GM23338 (cell line): ENCODE data around the gene RIMS3. TPM values are rescaled to one million over a fixed set of nuclear protein-coding genes. Genes with fewer than 3 reads are reported as not detected.

Experiments
- ATAC-seq: fragments of 200-7000 bp; cut with Tn5 transposase; 3 replicates; pipeline ENCODE4 v1.9.1; 2020
- DNase-seq: peaks from one replicate; pipeline ENCODE4 v3.0.0-alpha.2; 2015; ENCODE audit warnings: low spot score
- H2AFZ ChIP-seq: fragments of 200-600 bp; sonication (generic); 2 replicates; pipeline ENCODE4 v1.8.0; 2016; ENCODE audit warnings: antibody characterized with exemption, mild to moderate bottlenecking, moderate library complexity
- H3F3A ChIP-seq: fragments of 200-600 bp; sonication (generic); replicated peaks from 2 replicates; pipeline ENCODE4 v1.8.0; 2017; ENCODE audit warnings: antibody characterized with exemption, mixed run types, low read depth
- H3K27ac ChIP-seq: fragments of 200-600 bp; sonication (generic); 2 replicates; pipeline ENCODE4 v1.6.1; 2016; ENCODE audit warnings: low read depth
- H3K27me3 ChIP-seq: fragments of 200-600 bp; sonication (generic); 2 replicates; pipeline ENCODE4 v1.8.0; 2016; ENCODE audit warnings: mild to moderate bottlenecking, mixed run types, moderate library complexity; ENCODE audit not compliant: insufficient read depth
- H3K36me3 ChIP-seq: fragments of 200-600 bp; sonication (generic); 2 replicates; pipeline ENCODE4 v1.8.0; 2016; ENCODE audit warnings: mild to moderate bottlenecking; ENCODE audit not compliant: insufficient read depth
- H3K4me1 ChIP-seq: fragments of 200-600 bp; sonication (generic); 2 replicates; pipeline ENCODE4 v1.8.0; 2016; ENCODE audit warnings: mild to moderate bottlenecking, moderate library complexity; ENCODE audit not compliant: insufficient read depth
- H3K4me2 ChIP-seq: fragments of 200-600 bp; sonication (generic); 2 replicates; pipeline ENCODE4 v1.7.1; 2017; ENCODE audit warnings: mixed run types
- H3K4me3 ChIP-seq: fragments of 200-600 bp; sonication (generic); 2 replicates; pipeline ENCODE4 v1.6.1; 2016; ENCODE audit warnings: mixed run types
- H3K79me2 ChIP-seq: fragments of 200-600 bp; sonication (generic); replicated peaks from 2 replicates; pipeline ENCODE4 v1.8.0; 2017; ENCODE audit warnings: mild to moderate bottlenecking; ENCODE audit not compliant: insufficient read depth
- H3K9me2 ChIP-seq: fragments of 200-600 bp; sonication (generic); 2 replicates; pipeline ENCODE4 v1.8.0; 2017; ENCODE audit not compliant: insufficient read depth
- H4K20me1 ChIP-seq: fragments of 200-600 bp; sonication (generic); replicated peaks from 2 replicates; pipeline ENCODE4 v1.8.0; 2017; ENCODE audit warnings: mild to moderate bottlenecking; ENCODE audit not compliant: insufficient read depth
- H3K27ac Mint-ChIP-seq: 2 replicates; pipeline ENCODE4 v1.8.0; 2020; ENCODE audit warnings: inconsistent platforms, mild to moderate bottlenecking, moderate library complexity, mixed read lengths
- H3K27me3 Mint-ChIP-seq: 3 replicates; pipeline ENCODE4 v1.8.0; 2022; ENCODE audit warnings: low read depth, mild to moderate bottlenecking, moderate library complexity, mixed read lengths, inconsistent platforms; ENCODE audit not compliant: insufficient read depth, poor library complexity
- H3K36me3 Mint-ChIP-seq: 3 replicates; pipeline ENCODE4 v1.8.0; 2021; ENCODE audit warnings: low read depth, mild to moderate bottlenecking, inconsistent platforms, moderate library complexity, mixed read lengths
- H3K4me1 Mint-ChIP-seq: 3 replicates; pipeline ENCODE4 v1.8.0; 2020; ENCODE audit warnings: mild to moderate bottlenecking, inconsistent platforms, mixed read lengths
- H3K4me3 Mint-ChIP-seq: 3 replicates; pipeline ENCODE4 v1.8.0; 2021; ENCODE audit warnings: moderate library complexity, mild to moderate bottlenecking, inconsistent platforms, mixed read lengths
- H3K9me3 Mint-ChIP-seq: 3 replicates; pipeline ENCODE4 v1.8.0; 2020; ENCODE audit warnings: moderate library complexity, mild to moderate bottlenecking, inconsistent platforms, mixed read lengths
- CTCF ChIP-seq, 2 experiments: fragments of 200-600 bp in 1 of 2; sonication (generic) in 1 of 2; conservative IDR thresholded peaks; 2 replicates each; pipeline versions ENCODE4 v1.5.1 to v1.6.1; 2016 to 2017; ENCODE audit warnings: antibody characterized with exemption in 2 of 2, low read depth in 2 of 2, mild to moderate bottlenecking in 2 of 2, moderate library complexity in 1 of 2
- ETS1 ChIP-seq: IDR thresholded peaks from 2 replicates; pipeline ENCODE4 v1.6.1; 2016; ENCODE audit warnings: antibody characterized with exemption
- EZH2phosphoT487 ChIP-seq: fragments of 200-600 bp; sonication (generic); IDR thresholded peaks from one replicate; pipeline ENCODE4 v1.8.1; 2018; ENCODE audit warnings: antibody characterized with exemption; ENCODE audit not compliant: unreplicated experiment
- POLR2AphosphoS5 ChIP-seq: IDR thresholded peaks from 2 replicates; pipeline ENCODE4 v1.6.1; 2016; ENCODE audit warnings: antibody characterized with exemption, low read depth
- REST ChIP-seq: IDR thresholded peaks from one replicate; pipeline ENCODE4 v1.6.1; 2018; ENCODE audit warnings: antibody characterized with exemption; ENCODE audit not compliant: unreplicated experiment
- ZNF114 ChIP-seq: fragments of 250-450 bp; sonication (Bioruptor Pico); IDR thresholded peaks from 2 replicates; pipeline ENCODE4 v1.5.0; 2020; ENCODE audit warnings: mild to moderate bottlenecking, moderate library complexity
- ZNF331 ChIP-seq: fragments of 250-450 bp; sonication (Bioruptor Pico); IDR thresholded peaks from 2 replicates; pipeline ENCODE4 v1.5.0; 2020; ENCODE audit warnings: low read depth, mild to moderate bottlenecking, moderate library complexity
- polyA plus RNA-seq: library from polyadenylated mRNA; unstranded; fragments of >200 nt; fragmentation: Nextera tagmentation; extraction: Ambion mirVana; gene quantifications from 2 replicates; pipeline ENCODE4 v1.2.1, GENCODE V29; 2016
- total RNA-seq: library from RNA; depleted of rRNA; stranded (reverse); fragments of >200 nt; shearing (Covaris generic); gene quantifications from 2 replicates; pipeline ENCODE4 v1.2.3, GENCODE V29; 2014

The RIMS3 gene
- total and polyA plus RNA-seq, 2 experiments from 2014 or later = 8.7 to 27.2 TPM

- peaks cover 4% of the 10 kb centered on the region; the same call in 2 of the 3 replicates for H3K36me3 Mint-ChIP-seq
Observed at GRCh38 chr1:40592107-40592803, 73.2 kb downstream of the RIMS3 start.

More at GRCh38 chr1:40592107-40592803, 73.2 kb downstream of the RIMS3 start:
- Mint-ChIP-seq H3K4me1 (no peaks in the 10 kb centered on the region; the same call in 2 of the 3 replicates), H3K9me3 (peaks cover 12% of the 10 kb centered on the region; the same call in 2 of the 3 replicates), H3K27ac (no peak overlapping the region), H3K4me3 (no peak overlapping the region), H3K27me3 (no peaks in the 10 kb centered on the region)
- Histone ChIP-seq H3K4me2 (no peak overlapping the region), H2AFZ (no peak overlapping the region), H3F3A (no peaks in the 10 kb centered on the region), H3K9me2 (no peaks in the 10 kb centered on the region), H3K27ac (no peak overlapping the region), H3K79me2 (no peaks in the 10 kb centered on the region), H3K36me3 (no peaks in the 10 kb centered on the region; the same call in 1 of the 2 replicates), H3K4me1 (no peaks in the 10 kb centered on the region), H3K4me3 (no peak overlapping the region), H4K20me1 (no peaks in the 10 kb centered on the region), H3K27me3 (no peaks in the 10 kb centered on the region)
- ATAC-seq (peak; percentile 89), DNase-seq (peak; percentile 61)
- TF ChIP-seq EZH2phosphoT487 (no peak), REST (no peak), CTCF (conservative IDR thresholded peaks at IDR 0.05; ENCODE audit: low read depth in 2 of 2) (peak; percentile 48 to 67), POLR2AphosphoS5 (no peak), ETS1 (no peak), ZNF114 (CRISPR knock-in tag) (no peak), ZNF331 (CRISPR knock-in tag) (no peak)
